ENCODE data around the gene HEXA. TPM values are rescaled to one million over a fixed set of nuclear protein-coding genes. Genes with fewer than 3 reads are reported as not detected.

HEXA gene
- total and polyA plus RNA-seq, 2 of the 8 experiments (the other 6 are each of a cell fraction or from before 2014, with no cell fraction given) = 52.5 to 73.7 TPM

- H2BK15ac ChIP-seq (ENCODE audit: low read length) = no peak overlapping the region
- no peak overlapping the region for H3K27ac ChIP-seq (ENCODE audit: low read depth, low read length)
- no peak overlapping the region for H2BK12ac ChIP-seq (ENCODE audit: low read depth, low read length)
- no peaks in the 10 kb centered on the region for H3K79me1 ChIP-seq (ENCODE audit: low read depth, low read length)
- no peaks in the 10 kb centered on the region for H3K79me2 ChIP-seq (ENCODE audit: control insufficient read depth in 1 of 2, insufficient read depth in 2 of 2, low read length in 2 of 2)
- no peak overlapping the region for H3K14ac ChIP-seq (ENCODE audit: insufficient read length)
- DNase-seq (ENCODE audit: low read depth in 1 of 2, low spot score in 2 of 2) (no peak), FAIRE-seq (no peak)
- H2AK5ac ChIP-seq (ENCODE audit: low read depth, low read length) = no peak overlapping the region
- H3K18ac ChIP-seq (ENCODE audit: extremely low read depth, low read length) = no peak overlapping the region
- H4K20me1 ChIP-seq (replicated peaks in 1 of 2; ENCODE audit: control insufficient read depth in 1 of 2, insufficient read depth in 2 of 2, low read length in 2 of 2) = no peaks in the 10 kb centered on the region
- no peak overlapping the region for H3K56ac ChIP-seq (replicated peaks; ENCODE audit: insufficient read length, low read depth, low read length)
- ChIA-PET POLR2A (ENCODE audit: partially characterized antibody) (interaction anchor here (1.3 kb wide), 1 partner anchor 11 kb away, joined by 3 read pairs; no protein-coding TSS in a partner anchor), CTCF (ENCODE audit: partially characterized antibody) (no interaction called here)
- no peak overlapping the region for H4K5ac ChIP-seq (ENCODE audit: insufficient read length, low read depth, low read length)
- no peak overlapping the region for H3K4me3 ChIP-seq (ENCODE audit: extremely low read depth in 1 of 4, insufficient read depth in 2 of 4, low read depth in 3 of 4, low read length in 4 of 4)
- no peaks in the 10 kb centered on the region for H3K23me2 ChIP-seq (ENCODE audit: low read depth, low read length)
- H2BK20ac ChIP-seq (ENCODE audit: low read length) = no peak overlapping the region
- no peaks in the 10 kb centered on the region for H3K4me1 ChIP-seq (replicated peaks in 1 of 4; ENCODE audit: control insufficient read depth in 3 of 4, insufficient read depth in 4 of 4, low read length in 3 of 4)
- no peak overlapping the region for H3K23ac ChIP-seq (ENCODE audit: insufficient read length)
- H2BK5ac ChIP-seq (ENCODE audit: low read depth, low read length) = no peak overlapping the region
- no peak for TF ChIP-seq POLR2AphosphoS5 (IDR thresholded peaks at IDR 0.05; ENCODE audit: low read depth, low read length)
- no peak for TF ChIP-seq GABPA (IDR thresholded peaks at IDR 0.05; ENCODE audit: borderline replicate concordance, insufficient read depth, low read length)
- no peak for TF ChIP-seq CBX8 (IDR thresholded peaks at IDR 0.05; ENCODE audit: borderline replicate concordance, low read depth, low read length)
- TF ChIP-seq SP4 (IDR thresholded peaks at IDR 0.05; ENCODE audit: low read length) = no peak
- TF ChIP-seq JUN (IDR thresholded peaks at IDR 0.05; ENCODE audit: low read depth, low read length) = no peak
- H2AFZ ChIP-seq (ENCODE audit: low read length) = no peak overlapping the region
- H3K9me3 ChIP-seq (ENCODE audit: insufficient read depth in 2 of 2, low read depth in 1 of 2, low read length in 1 of 2) = no peaks in the 10 kb centered on the region
- H3K4ac ChIP-seq (replicated peaks; ENCODE audit: insufficient read length, low read depth, low read length) = no peak overlapping the region
- H3K36me3 ChIP-seq (ENCODE audit: control insufficient read depth in 2 of 4, insufficient read depth in 4 of 4, low read length in 3 of 4) = no peaks in the 10 kb centered on the region
- no peak overlapping the region for H2BK120ac ChIP-seq (replicated peaks; ENCODE audit: low read depth, low read length)
- no peak overlapping the region for H3K4me2 ChIP-seq (ENCODE audit: insufficient read depth in 1 of 2, low read depth in 2 of 2, low read length in 2 of 2)
- no peaks in the 10 kb centered on the region for H3K27me3 ChIP-seq (replicated peaks in 1 of 4; ENCODE audit: control insufficient read depth in 3 of 4, extremely low read depth in 1 of 4, insufficient read depth in 3 of 4, low read length in 3 of 4)
- H4K8ac ChIP-seq (ENCODE audit: extremely low read depth, insufficient read depth, low read length) = no peak overlapping the region
- no peak overlapping the region for H4K91ac ChIP-seq (replicated peaks; ENCODE audit: insufficient read length, low read length)
- H3K9ac ChIP-seq (replicated peaks in 1 of 4; ENCODE audit: extremely low read depth in 1 of 4, low read depth in 3 of 4, low read length in 3 of 4) = no peak overlapping the region
Measured at GRCh38 chr15:72387741-72388140, 11.9 kb upstream of the HEXA start.
